ENCODE measurements around the gene PIAS4. TPM values are rescaled to one million over a fixed set of nuclear protein-coding genes. Genes with fewer than 3 reads are reported as not detected.

Gene PIAS4
- total and polyA plus RNA-seq, 2 of the 13 experiments (the other 11 are each of a cell fraction or from before 2014, with no cell fraction given), result 9.0 to 20.1 TPM

DNA sequence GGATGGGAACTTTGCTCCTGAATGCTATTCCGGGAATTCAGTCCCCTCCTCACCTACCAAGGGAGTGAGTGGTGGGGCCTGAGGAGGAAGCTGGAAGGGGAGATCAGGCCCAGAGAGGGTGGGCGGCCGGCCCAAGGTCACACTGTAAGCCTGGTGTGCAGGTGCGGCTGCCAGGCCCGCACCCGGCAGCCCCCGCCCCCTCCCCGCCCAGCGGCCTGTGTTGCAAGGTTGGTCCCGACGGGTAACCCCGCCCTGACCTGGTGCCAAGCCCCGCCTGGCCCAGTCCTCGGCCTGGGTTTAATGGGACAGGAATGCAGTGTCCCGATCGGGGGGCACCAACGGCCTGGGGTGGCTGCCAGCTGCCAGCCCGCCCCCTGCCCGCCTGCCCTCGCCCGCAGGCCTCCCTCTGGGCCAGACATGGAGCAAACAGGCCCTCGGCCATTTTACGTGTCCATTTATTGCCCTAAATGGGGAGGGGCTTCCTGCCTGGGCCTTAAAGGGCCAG lies 53.7 kb downstream of the PIAS4 start (continued):
- TF ChIP-seq ZNF687 (CRISPR knock-in tag; IDR thresholded peaks at IDR 0.05) (peak; percentile 76), KDM5B (CRISPR knock-in tag; IDR thresholded peaks at IDR 0.05; ENCODE audit: borderline replicate concordance) (0 out of 2 replicates have a peak, but pooled peaks have one; percentile 14), ZNF546 (CRISPR knock-in tag; conservative IDR thresholded peaks at IDR 0.05) (no peak), PRPF4 (IDR thresholded peaks at IDR 0.05; ENCODE audit: low read depth, low read length, poor library complexity, severe bottlenecking) (no peak), POLR2A (IDR thresholded peaks at IDR 0.05; ENCODE audit: insufficient read depth in 1 of 2, low read depth in 2 of 2, low read length in 2 of 2) (peak in 1 of 2 experiments; percentile 26; a peak in 1 of 4 replicates), ETV5 (CRISPR knock-in tag; IDR thresholded peaks at IDR 0.05; ENCODE audit: borderline replicate concordance) (no peak), ZNF121 (CRISPR knock-in tag; IDR thresholded peaks at IDR 0.05) (peak; percentile 95), ZXDC (CRISPR knock-in tag; IDR thresholded peaks at IDR 0.05) (no peak), NR2F2 (IDR thresholded peaks at IDR 0.05; ENCODE audit: borderline replicate concordance, low read depth) (0 out of 2 replicates have a peak, but pooled peaks have one; percentile 4), ZBTB44 (CRISPR knock-in tag; IDR thresholded peaks at IDR 0.05) (no peak), ISL2 (CRISPR knock-in tag; IDR thresholded peaks at IDR 0.05) (peak; percentile 28; the same call in 1 of the 2 replicates)

Data from HepG2 (cell line).